HG03354 (cell line): ENCODE results near the gene VDAC1.

ENCODE experiments used
- ATAC-seq: cut with Tn5 transposase; IDR thresholded peaks from one replicate; pipeline ENCODE4 v1.9.1; 2021; ENCODE audit warnings: mild to moderate bottlenecking; ENCODE audit not compliant: unreplicated experiment, poor library complexity, severe bottlenecking

VDAC1 gene

DNA sequence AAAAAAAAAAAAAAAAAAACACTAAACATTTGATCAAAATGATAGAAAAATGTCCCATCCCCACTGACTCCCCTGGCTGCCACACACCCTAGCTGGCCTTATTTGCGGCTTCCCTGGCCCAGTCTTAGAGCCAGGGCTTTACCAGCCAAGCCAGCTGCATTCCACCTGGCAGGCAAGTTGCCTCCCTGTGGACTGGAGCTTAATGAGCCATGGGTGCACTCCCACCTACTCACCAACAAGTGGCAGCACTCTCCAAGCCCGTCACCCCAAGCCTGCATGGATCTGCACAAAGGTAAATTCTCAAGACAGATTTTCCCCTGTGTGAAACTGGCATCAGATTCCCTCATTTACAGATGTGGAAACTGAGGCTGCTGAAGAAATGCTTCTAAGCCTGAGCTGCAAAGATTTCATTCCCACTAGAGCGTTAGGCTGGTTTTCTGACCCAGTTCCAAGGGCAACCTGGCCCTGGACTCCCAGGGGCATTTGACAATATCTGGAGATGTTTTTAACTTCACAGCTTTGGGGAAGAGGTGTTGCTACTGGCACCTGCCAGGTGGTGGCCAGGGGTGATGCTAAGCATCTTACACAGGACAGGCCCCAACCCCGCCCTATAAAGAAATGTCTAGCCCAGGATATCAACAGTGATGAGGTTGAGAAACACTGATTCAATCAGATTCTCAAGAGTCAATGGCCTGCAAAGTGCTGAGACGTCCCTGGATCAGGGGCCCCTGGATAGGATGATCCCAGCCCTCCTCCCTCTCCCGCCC, 21.9 kb upstream of the VDAC1 start:
- peak; percentile 86 for ATAC-seq

- no peak for ATAC-seq
Observed at GRCh38 chr5:134025786-134026185, 21.0 kb upstream of the VDAC1 start.

- ATAC-seq: no peak
Observed at GRCh38 chr5:134024811-134025210, 20.0 kb upstream of the VDAC1 start.

DNA sequence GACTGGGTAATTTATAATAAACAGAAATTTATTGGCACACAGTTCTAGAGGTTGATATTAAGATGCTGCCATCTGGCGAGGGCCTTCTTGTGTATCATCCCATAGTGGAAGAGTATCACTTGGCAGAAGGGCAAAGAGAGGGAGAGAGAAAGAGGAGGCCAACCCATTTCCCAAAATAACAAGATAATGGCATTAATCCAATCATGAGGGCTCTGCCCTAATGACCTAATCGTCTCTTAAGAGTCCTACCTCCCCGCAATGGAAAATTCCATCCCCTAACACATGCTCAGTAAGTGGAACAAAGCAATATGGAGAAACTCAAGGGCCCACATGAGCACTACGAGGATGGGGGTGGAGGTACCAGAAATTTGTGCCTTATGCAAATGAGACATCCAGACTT, 17.6 kb upstream of the VDAC1 start:
- ATAC-seq: no peak

- no peak for ATAC-seq
Observed at GRCh38 chr5:134020188-134020587, 15.4 kb upstream of the VDAC1 start.

DNA sequence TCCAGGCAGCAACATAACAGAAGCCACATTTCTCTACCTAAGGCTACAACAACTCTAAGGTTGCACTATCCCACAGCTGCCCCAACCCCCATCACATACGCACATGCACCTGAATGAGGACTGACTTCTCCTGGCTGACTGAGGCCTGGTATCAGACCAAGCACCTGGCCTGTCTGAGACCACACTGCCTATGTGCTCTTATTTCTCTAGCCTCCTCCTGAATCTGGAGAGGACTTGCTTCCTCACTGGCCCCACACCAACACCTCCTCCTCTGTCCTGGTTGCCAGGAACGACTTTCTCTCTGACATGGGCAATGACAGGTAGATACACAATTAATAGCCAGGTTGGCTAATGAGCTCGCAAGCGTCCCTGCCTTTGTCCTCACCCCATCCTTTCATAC, 14.9 kb upstream of the VDAC1 start:
- ATAC-seq: no peak

DNA sequence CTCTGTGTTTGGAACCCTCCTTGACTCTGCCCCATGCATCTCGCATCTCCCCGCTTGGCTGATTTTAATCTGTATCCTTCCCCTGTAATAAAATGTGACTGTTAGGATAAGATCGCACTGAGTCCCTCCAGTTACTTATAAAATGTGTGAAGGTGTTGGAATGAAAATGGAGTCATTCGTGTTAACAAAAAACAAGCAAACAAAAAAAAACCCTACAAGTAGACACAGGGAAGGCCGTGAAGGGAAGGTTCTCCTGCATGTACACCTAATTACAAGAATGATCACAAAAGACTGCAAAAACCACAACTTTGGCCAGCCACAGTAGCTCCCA, 14.2 kb upstream of the VDAC1 start:
- no peak for ATAC-seq

- no peak for ATAC-seq
Observed at GRCh38 chr5:134018154-134018985, 13.6 kb upstream of the VDAC1 start.

- ATAC-seq: no peak
Observed at GRCh38 chr5:134008266-134008749, 3.5 kb upstream of the VDAC1 start.

- ATAC-seq: no peak
Observed at GRCh38 chr5:134007581-134008265, 2.9 kb upstream of the VDAC1 start.

DNA sequence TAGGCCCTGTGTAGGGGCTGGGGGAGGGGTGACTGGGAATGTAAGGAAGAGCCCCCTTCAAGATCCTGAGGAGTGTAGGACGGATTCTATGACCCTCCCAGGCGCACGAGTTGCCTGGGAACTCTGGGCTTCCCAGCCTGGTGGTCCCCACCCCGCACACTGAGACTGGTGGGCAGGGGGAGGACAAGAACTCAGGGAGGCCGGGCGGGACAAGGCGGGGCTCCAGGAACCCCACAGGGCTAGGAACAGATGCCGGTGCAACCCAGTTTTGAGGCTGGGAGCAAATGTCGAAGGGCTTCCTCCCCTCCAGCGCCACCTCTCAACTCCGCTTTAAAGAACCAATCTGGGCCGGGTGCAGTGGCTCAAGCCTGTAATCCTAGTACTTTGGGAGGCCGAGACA, 1.3 kb upstream of the VDAC1 start:
- ATAC-seq: no peak

- no peak for ATAC-seq
Observed at GRCh38 chr5:134005417-134006061, 764 bp upstream of the VDAC1 start.

DNA sequence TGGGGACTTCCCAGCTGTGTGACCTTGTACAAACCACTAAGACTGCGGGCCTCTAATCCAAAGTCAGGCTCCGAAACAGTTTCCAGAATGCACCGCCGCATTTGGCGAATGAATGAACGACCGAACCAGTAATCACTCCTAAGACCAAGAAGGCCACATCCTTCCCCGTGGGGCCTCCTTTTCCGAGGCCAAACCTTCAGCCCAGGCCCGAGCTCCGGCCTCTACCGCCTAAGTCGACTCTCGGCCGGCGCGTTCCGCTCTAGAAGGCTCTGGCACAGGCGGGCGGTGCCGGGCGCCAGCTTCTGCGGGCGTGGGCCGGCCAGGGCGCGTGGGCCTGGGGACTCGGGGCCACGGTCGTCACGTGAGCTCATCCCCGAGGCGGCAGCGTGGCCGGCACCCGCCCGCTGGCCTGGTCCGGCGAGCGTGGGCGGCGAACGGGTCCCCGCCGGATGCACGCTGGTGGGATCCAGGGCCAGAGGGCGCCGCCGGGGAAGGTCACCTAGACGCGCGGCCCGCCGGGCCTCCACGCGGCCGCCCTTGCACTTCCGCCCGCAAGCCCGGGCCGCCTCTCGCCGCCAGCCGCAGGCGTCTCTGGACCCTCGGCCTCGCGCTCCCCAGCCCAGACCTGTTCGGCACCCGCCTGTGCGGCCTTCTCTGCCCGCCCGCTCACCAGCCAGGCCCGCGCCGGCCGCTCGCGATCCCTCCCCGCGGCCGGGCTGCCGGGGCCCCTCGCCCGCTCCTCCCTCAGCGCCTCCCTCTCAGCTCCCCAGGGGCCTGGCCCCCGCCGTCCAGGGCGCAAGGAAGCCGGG, 754 bp downstream of the VDAC1 start:
- peak; percentile 47 for ATAC-seq

DNA sequence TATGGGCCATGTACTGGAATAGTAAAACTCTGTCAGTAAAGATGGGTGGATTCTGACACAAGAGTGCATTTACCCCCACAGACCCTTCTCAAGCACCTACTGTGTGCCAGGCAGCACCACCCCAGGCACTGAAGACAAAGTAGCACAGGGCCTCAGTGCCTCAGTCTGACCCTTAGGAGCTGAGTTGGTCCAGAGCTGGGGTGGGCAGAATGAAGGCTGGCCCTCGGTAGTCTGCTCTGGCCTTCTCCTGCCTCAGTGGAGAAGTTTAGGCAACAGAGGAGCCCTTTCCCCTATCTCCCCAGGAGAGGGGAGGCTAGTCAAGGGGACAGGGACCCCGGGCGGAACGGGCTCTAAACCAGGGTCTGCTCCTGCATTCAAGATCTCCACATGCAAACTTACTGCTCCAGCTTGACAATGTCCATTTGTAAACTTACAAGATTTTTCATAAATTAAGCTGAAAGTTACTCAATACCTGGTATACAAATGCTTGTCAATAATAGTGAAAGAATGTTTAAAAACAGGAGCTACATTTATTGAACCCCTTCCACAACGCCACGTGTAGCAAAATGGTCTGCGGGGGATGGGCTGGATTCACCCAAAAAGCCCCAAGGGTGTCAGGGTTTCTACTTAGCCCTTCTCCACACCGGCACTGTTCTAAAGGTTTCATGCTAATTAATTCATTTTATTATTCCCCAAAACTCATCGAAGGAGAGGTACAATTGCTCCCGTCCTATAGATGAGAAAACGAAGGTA, 1.5 kb downstream of the VDAC1 start:
- peak; percentile 0 for ATAC-seq

- no peak for ATAC-seq
Observed at GRCh38 chr5:134001938-134002731, 2.6 kb downstream of the VDAC1 start.

- ATAC-seq: no peak
Observed at GRCh38 chr5:134000696-134001453, 3.9 kb downstream of the VDAC1 start.

- no peak for ATAC-seq
Observed at GRCh38 chr5:134000091-134000511, 4.7 kb downstream of the VDAC1 start.
